ENCODE results near the gene VPS29. TPM values are rescaled to one million over a fixed set of nuclear protein-coding genes. Genes with fewer than 3 reads are reported as not detected.

VPS29 gene
- 135 to 187 TPM (median 154 TPM) in 5 replicates for total RNA-seq (2022; extraction: Qiagen RNA extraction; ENCODE audit: low read depth)

GRCh38 chr12:110501752-110502738 lies at the start of gene VPS29, which contains the start of gene RAD9B:
Gene VPS29 (minus strand): TSS chr12:110502111. CDS start chr12:110502051, 60 bp downstream.
Gene RAD9B (plus strand): TSS chr12:110502331. CDS start chr12:110502338, 7 bp downstream.

GRCh38 chr12:110468214-110469048 lies 33.5 kb downstream of the VPS29 start, which contains the start of the genes FAM216A and GPN3:
Gene FAM216A (plus strand): TSS chr12:110468845. CDS start chr12:110468876, 31 bp downstream.
Gene GPN3 (minus strand): TSS chr12:110468257. CDS start chr12:110468203, 54 bp downstream.

GRCh38 chr12:110449799-110450497 lies 52.0 kb downstream of the VPS29 start, which contains the start of gene ARPC3:
Gene ARPC3 (minus strand): TSS chr12:110450337. CDS start chr12:110450260, 77 bp downstream.

Other genes with a start within 250 kb of the VPS29 start
- 236 to 338 TPM (median 301 TPM) in 5 replicates for gene ATP2A2, start 220.9 kb downstream of the VPS29 start, total RNA-seq (2022; extraction: Qiagen RNA extraction; ENCODE audit: low read depth)
- gene ANAPC7, start 98.4 kb downstream of the VPS29 start, total RNA-seq (2022; extraction: Qiagen RNA extraction; ENCODE audit: low read depth), result 53.2 to 59.4 TPM (median 58.6 TPM) in 5 replicates
- 422 to 1,083 TPM (median 434 TPM) in 5 replicates for gene ARPC3, start 51.8 kb downstream of the VPS29 start, total RNA-seq (2022; extraction: Qiagen RNA extraction; ENCODE audit: low read depth)
- gene GPN3, start 33.9 kb downstream of the VPS29 start, total RNA-seq (2022; extraction: Qiagen RNA extraction; ENCODE audit: low read depth), result 25.2 to 39.1 TPM (median 32.3 TPM) in 5 replicates
- 16.1 to 22.0 TPM (median 19.6 TPM) in 5 replicates for gene FAM216A, start 33.3 kb downstream of the VPS29 start, total RNA-seq (2022; extraction: Qiagen RNA extraction; ENCODE audit: low read depth)
- gene RAD9B, start 220 bp upstream of the VPS29 start, total RNA-seq (2022; extraction: Qiagen RNA extraction; ENCODE audit: low read depth), result 0.13 to 0.71 TPM (median 0.27 TPM) in 5 replicates
- gene PPTC7, start 81.2 kb upstream of the VPS29 start, total RNA-seq (2022; extraction: Qiagen RNA extraction; ENCODE audit: low read depth), result 11.8 to 27.1 TPM (median 21.8 TPM) in 5 replicates
- 28.7 to 33.6 TPM (median 32.4 TPM) in 5 replicates for gene TCTN1, start 112.0 kb upstream of the VPS29 start, total RNA-seq (2022; extraction: Qiagen RNA extraction; ENCODE audit: low read depth)
- 0.22 to 0.90 TPM (median 0.65 TPM) in 5 replicates for gene HVCN1, start 187.0 kb upstream of the VPS29 start, total RNA-seq (2022; extraction: Qiagen RNA extraction; ENCODE audit: low read depth)
- gene PPP1CC, start 240.8 kb upstream of the VPS29 start, total RNA-seq (2022; extraction: Qiagen RNA extraction; ENCODE audit: low read depth), result 135 to 161 TPM (median 152 TPM) in 5 replicates